Naive thymus-derived CD8-positive, alpha-beta T cell (primary cell): ENCODE measurements around the gene SAC3D1. TPM values are rescaled to one million over a fixed set of nuclear protein-coding genes. Genes with fewer than 3 reads are reported as not detected.
A peak's percentile ranks its signal among the peaks of the same experiment; 100 is the strongest.

ENCODE experiments used
- ATAC-seq, 2 donors: fragments of 150-1000 bp; cut with Tn5 transposase in 1 of 2; sonication (Bioruptor Pico), chemical (Tn5 transposase) in 1 of 2; 1 replicate in 1 of 2; 2 replicates in 1 of 2; pipeline ENCODE4 v1.10.0; 2021; ENCODE audit warnings: mild to moderate bottlenecking in 2 of 2, moderate library complexity in 2 of 2
- POLR2A ChIA-PET: fragments of 350-600 bp; sonication (Branson Sonifier 250); formaldehyde crosslinking; loops from one replicate; lab custom pipeline; 2021; ENCODE audit warnings: antibody characterized with exemption; lab: Charles Lee
- DNase-seq, 10 donors: peaks; one replicate each; pipeline versions ENCODE4 v3.0.0 to v3.0.0-alpha.2; 2020 to 2022
- H3K27ac Mint-ChIP-seq, 10 donors: one replicate each; pipeline ENCODE4 v1.8.0; 2020 to 2022; ENCODE audit warnings: mild to moderate bottlenecking in 10 of 10, mixed read lengths in 10 of 10, moderate library complexity in 4 of 10, inconsistent platforms in 1 of 10
- H3K27me3 Mint-ChIP-seq, 5 donors: one replicate each; pipeline ENCODE4 v1.8.0; 2021 to 2022; ENCODE audit warnings: mixed read lengths in 5 of 5
- H3K36me3 Mint-ChIP-seq, 3 donors: one replicate each; pipeline ENCODE4 v1.8.0; 2020 to 2022; ENCODE audit warnings: mixed read lengths in 3 of 3, mild to moderate bottlenecking in 2 of 3, inconsistent platforms in 1 of 3
- H3K4me1 Mint-ChIP-seq, 4 donors: one replicate each; pipeline ENCODE4 v1.8.0; 2021 to 2022; ENCODE audit warnings: mixed read lengths in 4 of 4
- H3K4me3 Mint-ChIP-seq, 10 donors: one replicate each; pipeline ENCODE4 v1.8.0; 2020 to 2022; ENCODE audit warnings: mild to moderate bottlenecking in 10 of 10, mixed read lengths in 10 of 10, moderate library complexity in 6 of 10, inconsistent platforms in 1 of 10
- H3K9me3 Mint-ChIP-seq, 9 donors: one replicate each; pipeline ENCODE4 v1.8.0; 2020 to 2022; ENCODE audit warnings: mixed read lengths in 9 of 9, mild to moderate bottlenecking in 3 of 9, inconsistent platforms in 1 of 9, moderate library complexity in 1 of 9
- polyA plus RNA-seq, 3 donors: library from polyadenylated mRNA; unstranded; fragments of 300-500 nt; fragmentation: Illumina TruSeq; gene quantifications; one replicate each; pipeline ENCODE4 v1.2.3, GENCODE V29; 2021
- total RNA-seq, 8 experiments: library from RNA in 2 of 8; stranded (reverse) in 2 of 8; gene quantifications; one replicate each; pipeline ENCODE4 v1.2.3 and lab custom pipeline; 2021 to 2026

Gene SAC3D1
- total and polyA plus RNA-seq, 5 experiments from 2014 or later: 6.7 to 13.9 (median 9.4) TPM

DNA sequence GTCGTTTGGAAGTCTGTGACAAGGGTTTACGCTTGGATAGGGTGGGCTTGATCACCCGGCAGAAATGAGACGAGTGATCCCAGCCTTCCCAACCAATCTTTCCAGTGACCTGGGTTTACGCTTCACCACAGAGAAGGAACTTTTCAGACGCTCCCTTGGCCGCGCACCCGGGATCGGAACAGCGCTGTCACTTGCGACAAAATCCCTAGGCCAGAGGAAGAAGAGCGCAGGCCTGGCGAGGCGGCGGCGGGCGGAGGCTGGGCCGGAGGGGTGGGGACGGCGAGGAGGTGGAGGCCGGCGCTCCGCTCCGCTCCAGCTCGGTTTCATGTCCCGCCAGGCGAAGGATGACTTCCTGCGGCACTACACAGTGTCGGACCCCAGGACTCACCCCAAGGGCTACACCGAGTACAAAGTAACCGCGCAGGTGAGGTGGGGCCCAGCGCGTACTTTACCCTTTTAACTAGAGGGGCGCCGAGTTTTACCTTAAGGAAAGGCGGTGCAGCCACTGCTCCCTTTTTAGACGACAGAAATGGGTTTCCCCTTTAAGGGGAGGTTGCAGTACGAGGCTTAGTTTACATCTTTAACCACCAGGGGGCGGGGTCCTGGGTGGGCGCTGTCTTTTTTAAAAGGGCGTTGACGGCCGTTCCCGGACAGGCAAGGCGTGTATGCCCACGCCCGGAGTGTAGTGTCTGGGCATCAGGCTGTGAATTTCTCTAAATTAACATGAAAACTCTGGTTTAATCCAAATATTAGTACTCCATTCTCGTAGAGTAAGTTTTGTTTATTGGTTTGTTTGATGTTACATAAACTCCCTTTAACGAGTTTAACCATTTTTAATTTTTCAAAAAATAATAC lies 13.6 kb upstream of the SAC3D1 start, which contains the start of gene SNX15:
Gene SNX15 (plus strand): TSS at position 227 of the 855 bp plus-strand sequence. CDS start 99 bp downstream, at position 326.
- Mint-ChIP-seq H3K27ac (peak within 1 kb of the TSS; percentile 79 to 96 (median 92)), H3K4me3 (peak within 1 kb of the TSS; percentile 46 to 91 (median 84)), H3K27me3 (no peaks in the 10 kb centered on the region), H3K9me3 (no peaks in the 10 kb centered on the region), H3K36me3 (peaks cover 0 to 4% (median 0%) of the 10 kb centered on the region in 3 donors), H3K4me1 (peaks cover 7 to 23% (median 20%) of the 10 kb centered on the region in 4 donors)
- DNase-seq (peak; percentile 73 to 96 (median 92)), ATAC-seq (peak; percentile 88 to 94)
- POLR2A ChIA-PET: interaction anchor here (1.1 to 2.2 kb wide), 5 partner anchors 13 to 84 kb away, joined by 4 to 8 read pairs (median 5); partner anchors contain the start of genes ARL2, CDCA5, TM7SF2 and VPS51

- POLR2A ChIA-PET: interaction anchor here (0.5 to 1.2 kb wide), 2 partner anchors 64 to 75 kb away, joined by 3 to 4 read pairs; partner anchors contain the start of gene VPS51
- Mint-ChIP-seq H3K9me3 (no peaks in the 10 kb centered on the region), H3K4me1 (peaks cover 3 to 19% (median 14%) of the 10 kb centered on the region in 4 donors), H3K4me3 (no peak overlapping the region), H3K27ac (no peak overlapping the region), H3K36me3 (peaks cover 0 to 23% (median 0%) of the 10 kb centered on the region in 3 donors), H3K27me3 (no peaks in the 10 kb centered on the region)
- DNase-seq (no peak), ATAC-seq (no peak)
These were observed 8.8 kb upstream of the SAC3D1 start for GRCh38 chr11:65032216-65032615.

DNA sequence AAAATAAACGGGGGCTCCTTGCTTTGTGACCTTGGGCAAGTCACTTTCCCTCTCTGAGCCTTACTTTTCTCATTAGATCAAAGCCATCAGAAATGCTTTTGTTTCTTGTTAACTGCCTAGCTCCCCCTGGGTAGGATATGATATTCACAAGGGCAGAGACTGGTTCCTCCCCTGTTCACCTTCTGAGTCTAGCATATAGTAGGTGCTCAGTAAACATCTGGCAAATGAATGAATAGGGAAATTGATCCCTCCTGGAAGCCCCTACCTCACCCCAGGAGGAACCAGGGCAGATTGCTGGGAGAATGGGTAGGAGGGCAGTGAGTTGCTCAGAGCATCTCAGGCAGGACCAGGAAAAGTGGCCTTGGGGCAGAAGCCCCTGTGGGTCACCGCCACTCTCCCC lies 6.6 kb upstream of the SAC3D1 start:
- POLR2A ChIA-PET: no interaction called here
- ATAC-seq: no peak
- H3K27me3 Mint-ChIP-seq: no peaks in the 10 kb centered on the region
- no peaks in the 10 kb centered on the region for H3K9me3 Mint-ChIP-seq
- H3K4me3 Mint-ChIP-seq: no peak overlapping the region
- no peak for DNase-seq
- no peak overlapping the region for H3K27ac Mint-ChIP-seq
- peaks cover 0 to 5% (median under 1%) of the 10 kb centered on the region in 4 donors for H3K4me1 Mint-ChIP-seq
- peaks cover 0 to 26% (median 0%) of the 10 kb centered on the region in 3 donors for H3K36me3 Mint-ChIP-seq

DNA sequence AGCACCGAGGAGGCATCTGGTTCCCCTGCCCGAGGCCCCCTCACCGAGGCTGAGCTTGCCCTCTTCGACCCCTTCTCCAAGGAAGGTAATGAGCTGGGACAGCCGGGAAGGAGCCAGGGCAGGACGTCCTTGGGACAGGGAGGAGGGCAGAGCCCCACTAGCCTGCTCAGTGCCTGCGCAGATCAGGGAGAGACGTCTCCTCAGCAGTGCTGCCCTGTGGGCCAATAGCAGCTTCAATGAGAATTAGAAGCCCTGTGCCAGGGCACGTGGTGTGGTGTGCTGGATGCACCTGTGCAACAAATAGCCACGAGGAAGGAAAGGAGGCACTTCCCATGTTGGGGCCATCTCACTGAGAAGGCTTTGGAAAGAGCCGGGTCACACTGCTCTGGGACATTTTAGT lies 5.4 kb upstream of the SAC3D1 start:
- no peaks in the 10 kb centered on the region for H3K27me3 Mint-ChIP-seq
- H3K27ac Mint-ChIP-seq: no peak overlapping the region
- H3K9me3 Mint-ChIP-seq: no peaks in the 10 kb centered on the region
- POLR2A ChIA-PET: no interaction called here
- H3K4me3 Mint-ChIP-seq: no peak overlapping the region
- ATAC-seq: no peak
- peaks cover 0 to 26% (median 0%) of the 10 kb centered on the region in 3 donors for H3K36me3 Mint-ChIP-seq
- H3K4me1 Mint-ChIP-seq: peaks cover 0 to 9% (median 2%) of the 10 kb centered on the region in 4 donors
- no peak for DNase-seq

GRCh38 chr11:65036931-65037330 lies 4.1 kb upstream of the SAC3D1 start:
- POLR2A ChIA-PET: no interaction called here
- Mint-ChIP-seq H3K27ac (no peak overlapping the region), H3K4me1 (peaks cover 0 to 15% (median 4%) of the 10 kb centered on the region in 4 donors), H3K4me3 (peak overlapping the region in 1 of 10 donors; percentile 30), H3K27me3 (no peaks in the 10 kb centered on the region), H3K9me3 (no peaks in the 10 kb centered on the region), H3K36me3 (peaks cover 0 to 22% (median 0%) of the 10 kb centered on the region in 3 donors)
- ATAC-seq: no peak
- DNase-seq: no peak

GRCh38 chr11:65040520-65040846 lies 527 bp upstream of the SAC3D1 start:
- H3K27ac Mint-ChIP-seq: peak overlapping the region; percentile 78 to 95 (median 92)
- ATAC-seq (no peak), DNase-seq (no peak)
- H3K36me3 Mint-ChIP-seq: peaks cover 0 to 18% (median 3%) of the 10 kb centered on the region in 3 donors
- no peaks in the 10 kb centered on the region for H3K9me3 Mint-ChIP-seq
- POLR2A ChIA-PET: interaction anchor here (0.5 to 2.8 kb wide), 15 partner anchors 9 to 530 kb away, joined by 3 to 12 read pairs (median 4); partner anchors contain the start of genes ARL2, CDCA5, FAU and MAJIN
- H3K4me3 Mint-ChIP-seq: peak overlapping the region; percentile 90 to 96 (median 93)
- peaks cover 5 to 25% (median 18%) of the 10 kb centered on the region in 4 donors for H3K4me1 Mint-ChIP-seq
- H3K27me3 Mint-ChIP-seq: no peaks in the 10 kb centered on the region

GRCh38 chr11:65042891-65043290 lies 1.9 kb downstream of the SAC3D1 start:
- Mint-ChIP-seq H3K27me3 (no peaks in the 10 kb centered on the region), H3K4me3 (peak overlapping the region; percentile 18 to 91 (median 86)), H3K36me3 (peaks cover 0 to 6% (median 3%) of the 10 kb centered on the region in 3 donors), H3K27ac (no peak overlapping the region), H3K4me1 (peaks cover 9 to 44% (median 35%) of the 10 kb centered on the region in 4 donors), H3K9me3 (no peaks in the 10 kb centered on the region)
- no peak for DNase-seq
- no peak for ATAC-seq
- POLR2A ChIA-PET: interaction anchor here (0.8 to 1.9 kb wide), 2 partner anchors 15 to 53 kb away, joined by 5 read pairs; partner anchors contain the start of gene VPS51

- no peak for DNase-seq
- peak overlapping the region in 3 of 10 donors; percentile 10 to 45 (median 38) for H3K4me3 Mint-ChIP-seq
- H3K4me1 Mint-ChIP-seq: peaks cover 11 to 47% (median 40%) of the 10 kb centered on the region in 4 donors
- H3K27me3 Mint-ChIP-seq: no peaks in the 10 kb centered on the region
- POLR2A ChIA-PET: no interaction called here
- ATAC-seq: no peak
- peaks cover 0 to 6% (median 3%) of the 10 kb centered on the region in 3 donors for H3K36me3 Mint-ChIP-seq
- peak overlapping the region in 4 of 10 donors; percentile 47 to 80 (median 54) for H3K27ac Mint-ChIP-seq
- H3K9me3 Mint-ChIP-seq: no peaks in the 10 kb centered on the region
These were observed 3.0 kb downstream of the SAC3D1 start for GRCh38 chr11:65043881-65044501.

DNA sequence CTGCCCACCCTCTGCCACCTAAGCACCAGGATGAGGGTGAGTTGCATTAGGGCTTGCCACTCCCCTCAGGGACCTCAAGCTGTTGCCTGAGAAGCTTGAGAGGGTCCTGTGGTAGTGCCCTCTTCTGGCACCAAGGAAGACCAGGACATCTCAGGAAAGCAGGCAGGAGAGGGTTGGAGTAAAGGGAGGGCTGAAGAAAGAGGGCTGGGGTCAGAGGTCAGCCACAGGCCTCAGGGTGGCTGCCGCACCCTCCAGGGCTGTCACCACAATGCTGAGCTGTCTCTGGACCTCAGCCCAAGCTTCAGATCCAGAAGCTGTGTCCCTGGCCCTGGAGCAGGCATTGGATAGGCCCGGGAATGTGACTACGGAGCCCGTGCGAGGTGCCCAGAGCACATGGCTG lies 4.1 kb downstream of the SAC3D1 start:
- POLR2A ChIA-PET: no interaction called here

GRCh38 chr11:65045728-65046127 lies 4.7 kb downstream of the SAC3D1 start:
- Mint-ChIP-seq H3K36me3 (peaks cover 0 to 6% (median 3%) of the 10 kb centered on the region in 3 donors), H3K4me3 (peak overlapping the region in 2 of 10 donors; percentile 39 to 83), H3K9me3 (no peaks in the 10 kb centered on the region), H3K27me3 (no peaks in the 10 kb centered on the region), H3K27ac (peak overlapping the region in 1 of 10 donors; percentile 65), H3K4me1 (peaks cover 11 to 43% (median 36%) of the 10 kb centered on the region in 4 donors)
- POLR2A ChIA-PET: no interaction called here
- ATAC-seq (no peak), DNase-seq (no peak)

More for the DNA sequence above, 4.1 kb downstream of the SAC3D1 start:
- no peaks in the 10 kb centered on the region for H3K27me3 Mint-ChIP-seq
- H3K9me3 Mint-ChIP-seq: no peaks in the 10 kb centered on the region
- DNase-seq: no peak
- peak overlapping the region in 1 of 10 donors; percentile 45 for H3K4me3 Mint-ChIP-seq
- H3K36me3 Mint-ChIP-seq: peaks cover 0 to 6% (median 3%) of the 10 kb centered on the region in 3 donors
- peak overlapping the region in 1 of 10 donors; percentile 51 for H3K27ac Mint-ChIP-seq
- H3K4me1 Mint-ChIP-seq: peaks cover 11 to 47% (median 38%) of the 10 kb centered on the region in 4 donors
- no peak for ATAC-seq

GRCh38 chr11:65047581-65048422 lies 6.8 kb downstream of the SAC3D1 start:
- peak; percentile 63 to 84 for ATAC-seq

More at GRCh38 chr11:65047581-65048422, 6.8 kb downstream of the SAC3D1 start:
- POLR2A ChIA-PET: interaction anchor here (0.6 to 1.2 kb wide), 4 partner anchors 9 to 135 kb away, joined by 3 to 4 read pairs (median 3); no protein-coding TSS in a partner anchor
- H3K27ac Mint-ChIP-seq: peak overlapping the region; percentile 66 to 95 (median 88)
- H3K9me3 Mint-ChIP-seq: no peaks in the 10 kb centered on the region
- peak in 4 of 10 donors; percentile 16 to 32 (median 20) for DNase-seq
- H3K4me3 Mint-ChIP-seq: peak overlapping the region; percentile 80 to 92 (median 88)
- peaks cover 0 to 6% (median 3%) of the 10 kb centered on the region in 3 donors for H3K36me3 Mint-ChIP-seq
- H3K27me3 Mint-ChIP-seq: no peaks in the 10 kb centered on the region
- peaks cover 12 to 36% (median 30%) of the 10 kb centered on the region in 4 donors for H3K4me1 Mint-ChIP-seq
